MG63 (cell line): Measurements from ENCODE around the gene WAC. TPM values are rescaled to one million over a fixed set of nuclear protein-coding genes. Genes with fewer than 3 reads are reported as not detected.
"Not testable (repeated sequence)": the region's sequence is repeated elsewhere in the genome, so short reads cannot be mapped to it uniquely, and the experiment has no call there.

Source experiments
- DNase-seq: peaks from one replicate; pipeline ENCODE4 v3.0.0-alpha.2; 2020
- H3K27me3 ChIP-seq: fragments of 250-450 bp; sonication (Bioruptor Pico); 2 replicates; pipeline ENCODE4 v1.5.1; 2020; ENCODE audit warnings: mild to moderate bottlenecking, moderate library complexity
- H3K36me3 ChIP-seq: fragments of 250-450 bp; sonication (Bioruptor Pico); 2 replicates; pipeline ENCODE4 v1.5.1; 2020; ENCODE audit warnings: mild to moderate bottlenecking, moderate library complexity
- H3K4me3 ChIP-seq: fragments of 250-450 bp; sonication (Bioruptor Pico); 2 replicates; pipeline ENCODE4 v1.5.1; 2020; ENCODE audit warnings: mild to moderate bottlenecking, moderate library complexity
- H3K9me3 ChIP-seq: fragments of 250-450 bp; sonication (Bioruptor Pico); 2 replicates; pipeline ENCODE4 v1.5.1; 2020; ENCODE audit warnings: mild to moderate bottlenecking, moderate library complexity
- total RNA-seq: library from RNA; depleted of rRNA; stranded (reverse); fragments of >200 nt; shearing (Covaris generic); gene quantifications from 2 replicates; pipeline ENCODE4 v1.2.3, GENCODE V29; 2014; ENCODE audit warnings: low replicate concordance; rRNA removed

Gene WAC
- total RNA-seq = 32.6 and 37.0 TPM in 2 replicates

- no peaks in the 10 kb centered on the region for H3K9me3 ChIP-seq
- H3K27me3 ChIP-seq = no peaks in the 10 kb centered on the region; the same call in 1 of the 2 replicates
- H3K36me3 ChIP-seq = peaks cover 38% of the 10 kb centered on the region
- peak within 1 kb of the TSS; percentile 91 for H3K4me3 ChIP-seq
- DNase-seq = peak; percentile 94
These were observed at the start of gene WAC for GRCh38 chr10:28532337-28533185. WAC (plus strand) TSS chr10:28533118; CDS start chr10:28533580, 462 bp downstream.

- no peak for DNase-seq
- H3K4me3 ChIP-seq = no peak overlapping the region
These were observed 43.7 kb upstream of the WAC start for GRCh38 chr10:28489206-28489605.

GRCh38 chr10:28490256-28490865 lies 42.6 kb upstream of the WAC start:
- H3K9me3 ChIP-seq, H3K4me3 ChIP-seq, DNase-seq: not testable (repeated sequence)

More at GRCh38 chr10:28489206-28489605, 43.7 kb upstream of the WAC start:
- H3K36me3 ChIP-seq = no peaks in the 10 kb centered on the region
- H3K27me3 ChIP-seq = no peaks in the 10 kb centered on the region
- no peaks in the 10 kb centered on the region for H3K9me3 ChIP-seq

GRCh38 chr10:28492116-28492920 lies 40.6 kb upstream of the WAC start:
- no peaks in the 10 kb centered on the region for H3K36me3 ChIP-seq
- H3K9me3 ChIP-seq = no peaks in the 10 kb centered on the region
- DNase-seq = no peak
- no peaks in the 10 kb centered on the region for H3K27me3 ChIP-seq
- H3K4me3 ChIP-seq = no peak overlapping the region

More at GRCh38 chr10:28490256-28490865, 42.6 kb upstream of the WAC start:
- H3K36me3 ChIP-seq, H3K27me3 ChIP-seq: not testable (repeated sequence)

GRCh38 chr10:28494420-28494819 lies 38.5 kb upstream of the WAC start:
- Histone ChIP-seq H3K4me3 (no peak overlapping the region), H3K9me3 (no peaks in the 10 kb centered on the region), H3K36me3 (no peaks in the 10 kb centered on the region), H3K27me3 (no peaks in the 10 kb centered on the region)
- DNase-seq = no peak

GRCh38 chr10:28495084-28495483 lies 37.8 kb upstream of the WAC start:
- Histone ChIP-seq H3K27me3 (no peaks in the 10 kb centered on the region), H3K9me3 (no peaks in the 10 kb centered on the region), H3K4me3 (no peak overlapping the region), H3K36me3 (no peaks in the 10 kb centered on the region)
- DNase-seq = no peak

- no peaks in the 10 kb centered on the region for H3K36me3 ChIP-seq
- H3K4me3 ChIP-seq = no peak overlapping the region
- H3K9me3 ChIP-seq = no peaks in the 10 kb centered on the region
- no peak for DNase-seq
- H3K27me3 ChIP-seq = no peaks in the 10 kb centered on the region
These were observed 36.9 kb upstream of the WAC start for GRCh38 chr10:28496017-28496416.

- no peak for DNase-seq
- Histone ChIP-seq H3K4me3 (no peak overlapping the region), H3K27me3 (no peaks in the 10 kb centered on the region), H3K36me3 (no peaks in the 10 kb centered on the region), H3K9me3 (no peaks in the 10 kb centered on the region)
These were observed 36.4 kb upstream of the WAC start for GRCh38 chr10:28496481-28496961.

- Histone ChIP-seq H3K4me3 (no peak overlapping the region), H3K36me3 (no peaks in the 10 kb centered on the region), H3K27me3 (no peaks in the 10 kb centered on the region), H3K9me3 (no peaks in the 10 kb centered on the region)
- no peak for DNase-seq
These were observed 35.4 kb upstream of the WAC start for GRCh38 chr10:28497313-28498126.

- DNase-seq = not testable (repeated sequence)
These were observed 32.7 kb upstream of the WAC start for GRCh38 chr10:28500203-28500602.

GRCh38 chr10:28503114-28503513 lies 29.8 kb upstream of the WAC start:
- peak; percentile 75 for DNase-seq
- Histone ChIP-seq H3K36me3 (no peaks in the 10 kb centered on the region), H3K4me3 (no peak overlapping the region), H3K9me3 (no peaks in the 10 kb centered on the region), H3K27me3 (no peaks in the 10 kb centered on the region)

More at GRCh38 chr10:28500203-28500602, 32.7 kb upstream of the WAC start:
- H3K36me3 ChIP-seq, H3K9me3 ChIP-seq, H3K27me3 ChIP-seq, H3K4me3 ChIP-seq: not testable (repeated sequence)

GRCh38 chr10:28505359-28505959 lies 27.5 kb upstream of the WAC start:
- Histone ChIP-seq H3K36me3 (no peaks in the 10 kb centered on the region), H3K9me3 (no peaks in the 10 kb centered on the region), H3K27me3 (no peaks in the 10 kb centered on the region), H3K4me3 (no peak overlapping the region)
- no peak for DNase-seq

GRCh38 chr10:28508304-28508925 lies 24.5 kb upstream of the WAC start:
- Histone ChIP-seq H3K4me3 (no peak overlapping the region), H3K36me3 (no peaks in the 10 kb centered on the region), H3K27me3 (no peaks in the 10 kb centered on the region), H3K9me3 (no peaks in the 10 kb centered on the region)
- no peak for DNase-seq

- DNase-seq = no peak
- no peaks in the 10 kb centered on the region for H3K27me3 ChIP-seq
- no peaks in the 10 kb centered on the region for H3K9me3 ChIP-seq
- no peak overlapping the region for H3K4me3 ChIP-seq
- H3K36me3 ChIP-seq = no peaks in the 10 kb centered on the region
These were observed 23.6 kb upstream of the WAC start for GRCh38 chr10:28509286-28509685.

GRCh38 chr10:28514648-28515047 lies 18.3 kb upstream of the WAC start:
- peaks cover 3% of the 10 kb centered on the region for H3K9me3 ChIP-seq
- DNase-seq = no peak
- no peaks in the 10 kb centered on the region for H3K27me3 ChIP-seq
- H3K4me3 ChIP-seq = no peak overlapping the region
- H3K36me3 ChIP-seq = no peaks in the 10 kb centered on the region
